ENCODE measurements around the gene UXT. TPM values are rescaled to one million over a fixed set of nuclear protein-coding genes. Genes with fewer than 3 reads are reported as not detected.

UXT gene
- total RNA-seq, 1 experiment from 2014 or later: 129 TPM

DNA sequence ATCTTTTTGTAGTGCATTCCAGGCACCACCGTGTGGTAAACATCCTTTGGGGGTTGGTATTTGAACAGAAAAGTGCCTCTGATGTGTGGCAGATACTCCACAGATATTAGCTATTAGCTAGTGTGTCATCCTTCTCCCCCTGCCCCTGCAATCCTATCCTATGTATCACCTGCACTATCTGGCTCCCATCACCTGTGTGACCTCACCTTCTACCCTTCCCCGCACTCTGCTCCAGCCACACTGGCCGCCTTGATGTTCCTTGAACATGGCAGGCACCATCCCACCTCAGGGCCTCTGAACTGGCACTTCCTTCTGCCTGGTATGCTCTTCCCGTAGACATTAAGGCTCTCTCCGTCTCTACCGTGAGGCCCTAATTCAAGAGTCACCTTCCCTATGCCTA, 12.3 kb downstream of the UXT start:
- intact Hi-C loops (cut with micrococcal nuclease; ENCODE audit: unreplicated experiment) (no loop called here), in situ Hi-C loops (cut with HindIII; ENCODE audit: low pct_unique_long_range_greater_than_20kb, low sequenced_read_pairs) (no loop called here)
- Histone ChIP-seq H3K4me1 (ENCODE audit: control insufficient read depth, insufficient read depth, low read length) (0 out of 2 replicates have a peak, but pooled peaks cover 5% of the 10 kb centered on the region), H3K4me3 (ENCODE audit: low read depth in 2 of 2, low read length in 2 of 2) (no peak overlapping the region), H3K27me3 (ENCODE audit: control insufficient read depth, insufficient read depth, low read length) (no peaks in the 10 kb centered on the region), H3K27ac (ENCODE audit: low read length) (no peak overlapping the region), H3K9me3 (ENCODE audit: control insufficient read depth, insufficient read depth, low read depth, low read length) (no peaks in the 10 kb centered on the region), H3K36me3 (ENCODE audit: control insufficient read depth, insufficient read depth, low read length) (no peaks in the 10 kb centered on the region; the same call in 1 of the 2 replicates)
- ATAC-seq (no peak), DNase-seq (ENCODE audit: low read depth, low spot score) (no peak)
- CTCF ChIA-PET: interaction anchor here (0.6 kb wide), 1 partner anchor 334 kb away, joined by 5 read pairs; no protein-coding TSS in a partner anchor
- no TSS peak for BruUV-seq (replicated peaks)
- POLR2A ChIA-PET: no interaction called here
- TF ChIP-seq, protein P1, sequence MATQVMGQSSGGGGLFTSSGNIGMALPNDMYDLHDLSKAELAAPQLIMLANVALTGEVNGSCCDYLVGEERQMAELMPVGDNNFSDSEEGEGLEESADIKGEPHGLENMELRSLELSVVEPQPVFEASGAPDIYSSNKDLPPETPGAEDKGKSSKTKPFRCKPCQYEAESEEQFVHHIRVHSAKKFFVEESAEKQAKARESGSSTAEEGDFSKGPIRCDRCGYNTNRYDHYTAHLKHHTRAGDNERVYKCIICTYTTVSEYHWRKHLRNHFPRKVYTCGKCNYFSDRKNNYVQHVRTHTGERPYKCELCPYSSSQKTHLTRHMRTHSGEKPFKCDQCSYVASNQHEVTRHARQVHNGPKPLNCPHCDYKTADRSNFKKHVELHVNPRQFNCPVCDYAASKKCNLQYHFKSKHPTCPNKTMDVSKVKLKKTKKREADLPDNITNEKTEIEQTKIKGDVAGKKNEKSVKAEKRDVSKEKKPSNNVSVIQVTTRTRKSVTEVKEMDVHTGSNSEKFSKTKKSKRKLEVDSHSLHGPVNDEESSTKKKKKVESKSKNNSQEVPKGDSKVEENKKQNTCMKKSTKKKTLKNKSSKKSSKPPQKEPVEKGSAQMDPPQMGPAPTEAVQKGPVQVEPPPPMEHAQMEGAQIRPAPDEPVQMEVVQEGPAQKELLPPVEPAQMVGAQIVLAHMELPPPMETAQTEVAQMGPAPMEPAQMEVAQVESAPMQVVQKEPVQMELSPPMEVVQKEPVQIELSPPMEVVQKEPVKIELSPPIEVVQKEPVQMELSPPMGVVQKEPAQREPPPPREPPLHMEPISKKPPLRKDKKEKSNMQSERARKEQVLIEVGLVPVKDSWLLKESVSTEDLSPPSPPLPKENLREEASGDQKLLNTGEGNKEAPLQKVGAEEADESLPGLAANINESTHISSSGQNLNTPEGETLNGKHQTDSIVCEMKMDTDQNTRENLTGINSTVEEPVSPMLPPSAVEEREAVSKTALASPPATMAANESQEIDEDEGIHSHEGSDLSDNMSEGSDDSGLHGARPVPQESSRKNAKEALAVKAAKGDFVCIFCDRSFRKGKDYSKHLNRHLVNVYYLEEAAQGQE (IDR thresholded peaks at IDR 0.05; ENCODE audit: insufficient read depth in 1 of 2, low read depth in 2 of 2, low read length in 1 of 2): no peak
- TF ChIP-seq POLR2AphosphoS5 (IDR thresholded peaks at IDR 0.05; ENCODE audit: low read depth, low read length): no peak
- no peak for TF ChIP-seq TCF7L2 (IDR thresholded peaks at IDR 0.05; ENCODE audit: low read depth, low read length)

DNA sequence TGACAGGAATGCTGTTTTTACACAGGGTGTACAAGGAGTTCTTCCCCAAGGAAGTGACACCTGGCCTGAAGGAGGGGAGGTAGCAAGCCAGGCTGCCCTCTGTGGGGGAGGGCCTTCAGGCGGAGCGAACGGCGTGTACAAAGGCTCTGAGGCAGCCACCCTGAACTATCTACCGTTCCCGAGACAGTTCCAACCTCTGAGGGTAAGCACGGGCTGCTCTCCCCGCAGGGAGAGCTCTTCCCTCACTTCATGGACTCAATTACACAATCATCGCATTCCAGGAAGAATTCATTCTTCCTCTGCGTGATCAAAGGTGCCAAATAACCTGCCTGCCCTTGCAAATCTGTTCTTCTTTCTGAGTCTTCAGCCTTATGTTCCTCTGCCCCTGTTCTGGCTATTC, 13.4 kb downstream of the UXT start:
- TF ChIP-seq POLR2AphosphoS5 (IDR thresholded peaks at IDR 0.05; ENCODE audit: low read depth, low read length) (no peak), SIN3A (IDR thresholded peaks at IDR 0.05; ENCODE audit: borderline replicate concordance, insufficient read depth, low read depth, low read length) (no peak), TCF7L2 (IDR thresholded peaks at IDR 0.05; ENCODE audit: low read depth, low read length) (no peak)
- TF ChIP-seq, protein P2, sequence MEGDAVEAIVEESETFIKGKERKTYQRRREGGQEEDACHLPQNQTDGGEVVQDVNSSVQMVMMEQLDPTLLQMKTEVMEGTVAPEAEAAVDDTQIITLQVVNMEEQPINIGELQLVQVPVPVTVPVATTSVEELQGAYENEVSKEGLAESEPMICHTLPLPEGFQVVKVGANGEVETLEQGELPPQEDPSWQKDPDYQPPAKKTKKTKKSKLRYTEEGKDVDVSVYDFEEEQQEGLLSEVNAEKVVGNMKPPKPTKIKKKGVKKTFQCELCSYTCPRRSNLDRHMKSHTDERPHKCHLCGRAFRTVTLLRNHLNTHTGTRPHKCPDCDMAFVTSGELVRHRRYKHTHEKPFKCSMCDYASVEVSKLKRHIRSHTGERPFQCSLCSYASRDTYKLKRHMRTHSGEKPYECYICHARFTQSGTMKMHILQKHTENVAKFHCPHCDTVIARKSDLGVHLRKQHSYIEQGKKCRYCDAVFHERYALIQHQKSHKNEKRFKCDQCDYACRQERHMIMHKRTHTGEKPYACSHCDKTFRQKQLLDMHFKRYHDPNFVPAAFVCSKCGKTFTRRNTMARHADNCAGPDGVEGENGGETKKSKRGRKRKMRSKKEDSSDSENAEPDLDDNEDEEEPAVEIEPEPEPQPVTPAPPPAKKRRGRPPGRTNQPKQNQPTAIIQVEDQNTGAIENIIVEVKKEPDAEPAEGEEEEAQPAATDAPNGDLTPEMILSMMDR (IDR thresholded peaks at IDR 0.05): no peak
- TF ChIP-seq, protein P1 (IDR thresholded peaks at IDR 0.05; ENCODE audit: insufficient read depth in 1 of 2, low read depth in 2 of 2, low read length in 1 of 2): no peak
- H3K27ac ChIP-seq (ENCODE audit: low read length): no peak overlapping the region
- no peaks in the 10 kb centered on the region; the same call in 1 of the 2 replicates for H3K36me3 ChIP-seq (ENCODE audit: control insufficient read depth, insufficient read depth, low read length)
- CTCF ChIA-PET: no interaction called here
- in situ Hi-C loops (cut with HindIII; ENCODE audit: low pct_unique_long_range_greater_than_20kb, low sequenced_read_pairs): no loop called here
- ATAC-seq: no peak
- intact Hi-C loops (cut with micrococcal nuclease; ENCODE audit: unreplicated experiment): no loop called here
- no peak overlapping the region for H3K4me3 ChIP-seq (ENCODE audit: low read depth in 2 of 2, low read length in 2 of 2)
- POLR2A ChIA-PET: no interaction called here
- H3K9me3 ChIP-seq (ENCODE audit: control insufficient read depth, insufficient read depth, low read depth, low read length): no peaks in the 10 kb centered on the region
- H3K27me3 ChIP-seq (ENCODE audit: control insufficient read depth, insufficient read depth, low read length): no peaks in the 10 kb centered on the region
- no peak for DNase-seq (ENCODE audit: low read depth, low spot score)
- 0 out of 2 replicates have a peak, but pooled peaks cover 5% of the 10 kb centered on the region for H3K4me1 ChIP-seq (ENCODE audit: control insufficient read depth, insufficient read depth, low read length)
- BruUV-seq (replicated peaks): no TSS peak

All from Panc1 (cell line).